Kidney (tissue), 14 donors: ENCODE results near the gene RPL39L. TPM values are rescaled to one million over a fixed set of nuclear protein-coding genes. Genes with fewer than 3 reads are reported as not detected.

Source experiments
- DNase-seq, 5 donors: peaks; one replicate each; pipeline ENCODE4 v3.0.0-alpha.2; 2013 to 2020
- FAIRE-seq: peaks from 2 replicates; lab custom pipeline; 2012; peaks lifted over from hg19 to GRCh38; lab: Jason Lieb, UNC
- H3K27ac ChIP-seq, 2 donors: one replicate each; pipeline ENCODE4 v1.7.0; 2013; ENCODE audit warnings: low read depth in 2 of 2, low read length in 2 of 2, inconsistent platforms in 1 of 2
- H3K27me3 ChIP-seq: one replicate; pipeline ENCODE4 v1.7.1; 2013; ENCODE audit warnings: low read length, inconsistent platforms; ENCODE audit not compliant: control insufficient read depth, insufficient read depth
- H3K36me3 ChIP-seq, 3 donors: one replicate each; pipeline versions ENCODE4 v1.7.0 to v1.7.1; 2013; ENCODE audit warnings: low read length in 3 of 3, control low read depth in 1 of 3, inconsistent platforms in 1 of 3; ENCODE audit not compliant: insufficient read depth in 3 of 3, control insufficient read depth in 2 of 3
- H3K4me1 ChIP-seq, 3 donors: one replicate each; pipeline versions ENCODE4 v1.7.0 to v1.7.1; 2013; ENCODE audit warnings: low read length in 3 of 3, inconsistent platforms in 1 of 3, low read depth in 1 of 3; ENCODE audit not compliant: control insufficient read depth in 2 of 3, insufficient read depth in 2 of 3
- H3K4me3 ChIP-seq, 3 donors: one replicate each; pipeline versions ENCODE4 v1.7.0 to v1.8.1; 2013; ENCODE audit warnings: low read length in 3 of 3, control low read depth in 1 of 3, inconsistent platforms in 1 of 3
- H3K9ac ChIP-seq, 3 donors: one replicate each; pipeline versions ENCODE4 v1.7.0 to v1.7.1; 2013; ENCODE audit warnings: low read length in 3 of 3, control low read depth in 1 of 3, inconsistent platforms in 1 of 3
- H3K9me3 ChIP-seq, 3 donors: one replicate each; pipeline versions ENCODE4 v1.7.0 to v1.7.1; 2013; ENCODE audit warnings: low read length in 3 of 3, control low read depth in 1 of 3, inconsistent platforms in 1 of 3; ENCODE audit not compliant: control insufficient read depth in 2 of 3, insufficient read depth in 1 of 3
- intact Hi-C: fragments of 100-400 bp; cut with DNase I; formaldehyde crosslinking; loops from one replicate; pipeline ENCODE4 v1.11.1; 2022
- polyA plus RNA-seq: library from polyadenylated mRNA; stranded (reverse); fragments of 350-450 nt; fragmentation: Illumina TruSeq; extraction: RNeasy Lipid Tissue Mini Kit (QIAGEN cat#74804); gene quantifications from one replicate; pipeline ENCODE4 v1.2.3, GENCODE V29; 2014; ENCODE audit warnings: low read depth, low replicate concordance; ENCODE audit not compliant: insufficient read depth
- total RNA-seq: library from RNA; stranded (reverse); fragmentation: NEBNext Ultra II Directional; extraction: Animal tissue kit (Norgen Biotek cat#: 25700); gene quantifications from one replicate; pipeline ENCODE4 v1.2.1, GENCODE V29; 2021
- TF ChIP-seq, protein P1 (sequence below): IDR thresholded peaks from 3 replicates; pipeline ENCODE4 v1.5.1; 2012; ENCODE audit warnings: mild to moderate bottlenecking, moderate library complexity, borderline replicate concordance; ENCODE audit not compliant: insufficient read depth; ENCODE audit errors: extremely low read depth
- donor health status: control.
- donor health status: control.
- donor health status: control.
- donor health status: control.
- donor health status: control.
- donor health status: DM: yes; HTN: yes; CAD: no.
- donor health status: Normal renal cell carcinoma (clear cell type).

Gene RPL39L
- total and polyA plus RNA-seq, 2 donors from 2014 or later, result 5.7 to 10.9 TPM

DNA sequence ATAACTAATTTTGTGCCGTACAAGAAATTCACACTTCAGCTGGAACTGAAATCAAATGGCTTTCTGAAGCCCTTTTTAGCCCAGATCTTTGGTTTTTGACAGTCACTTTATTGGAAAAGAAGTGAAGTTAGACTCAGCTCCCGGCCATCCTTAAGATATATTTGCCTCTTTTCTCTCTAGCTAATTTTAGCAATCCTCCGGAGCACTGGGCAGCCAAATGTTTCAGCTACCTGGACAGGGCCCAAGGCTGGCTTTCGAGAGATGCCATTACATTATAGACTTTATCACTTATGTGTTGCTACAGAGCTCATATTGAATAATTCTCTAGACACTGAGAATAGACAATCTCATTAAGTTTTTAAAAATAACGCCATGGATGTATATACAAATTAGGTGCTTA, 28.5 kb upstream of the RPL39L start:
- no peak for FAIRE-seq
- no peak overlapping the region for H3K4me3 ChIP-seq
- H3K4me1 ChIP-seq, result peaks cover 0 to 6% (median 0%) of the 10 kb centered on the region in 3 donors
- H3K27me3 ChIP-seq, result no peaks in the 10 kb centered on the region
- H3K27ac ChIP-seq, result no peak overlapping the region
- H3K9me3 ChIP-seq, result no peaks in the 10 kb centered on the region
- intact Hi-C loops, result loop anchor here (10.0 kb wide), 1 partner anchor 323 kb away; the partner anchor contains the start of gene ADIPOQ
- TF ChIP-seq, protein P1, sequence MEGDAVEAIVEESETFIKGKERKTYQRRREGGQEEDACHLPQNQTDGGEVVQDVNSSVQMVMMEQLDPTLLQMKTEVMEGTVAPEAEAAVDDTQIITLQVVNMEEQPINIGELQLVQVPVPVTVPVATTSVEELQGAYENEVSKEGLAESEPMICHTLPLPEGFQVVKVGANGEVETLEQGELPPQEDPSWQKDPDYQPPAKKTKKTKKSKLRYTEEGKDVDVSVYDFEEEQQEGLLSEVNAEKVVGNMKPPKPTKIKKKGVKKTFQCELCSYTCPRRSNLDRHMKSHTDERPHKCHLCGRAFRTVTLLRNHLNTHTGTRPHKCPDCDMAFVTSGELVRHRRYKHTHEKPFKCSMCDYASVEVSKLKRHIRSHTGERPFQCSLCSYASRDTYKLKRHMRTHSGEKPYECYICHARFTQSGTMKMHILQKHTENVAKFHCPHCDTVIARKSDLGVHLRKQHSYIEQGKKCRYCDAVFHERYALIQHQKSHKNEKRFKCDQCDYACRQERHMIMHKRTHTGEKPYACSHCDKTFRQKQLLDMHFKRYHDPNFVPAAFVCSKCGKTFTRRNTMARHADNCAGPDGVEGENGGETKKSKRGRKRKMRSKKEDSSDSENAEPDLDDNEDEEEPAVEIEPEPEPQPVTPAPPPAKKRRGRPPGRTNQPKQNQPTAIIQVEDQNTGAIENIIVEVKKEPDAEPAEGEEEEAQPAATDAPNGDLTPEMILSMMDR, result no peak
- no peak for DNase-seq
- H3K9ac ChIP-seq, result no peak overlapping the region
- no peaks in the 10 kb centered on the region for H3K36me3 ChIP-seq

DNA sequence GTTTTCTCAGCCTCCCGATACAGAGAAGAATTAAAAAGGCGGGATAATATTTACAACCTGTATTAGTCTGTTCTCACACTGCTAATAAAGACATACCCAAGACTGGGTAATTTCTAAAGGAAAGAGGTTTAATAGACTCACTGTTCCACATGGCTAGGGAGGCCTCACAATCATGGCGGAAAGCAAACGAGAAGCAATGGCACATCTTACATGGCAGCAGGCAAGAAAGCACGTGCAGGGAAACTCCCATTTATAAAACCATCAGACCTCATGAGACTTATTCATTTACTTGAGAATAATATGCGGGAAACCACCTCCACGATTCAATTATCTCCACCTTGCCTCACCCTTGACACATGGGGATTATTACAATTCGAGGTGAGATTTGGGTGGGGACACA, 27.5 kb upstream of the RPL39L start:
- intact Hi-C loops, result loop anchor here (10.0 kb wide), 1 partner anchor 322 kb away; the partner anchor contains the start of gene ADIPOQ
- FAIRE-seq, result no peak
- no peak overlapping the region for H3K4me3 ChIP-seq
- H3K36me3 ChIP-seq, result no peaks in the 10 kb centered on the region
- TF ChIP-seq, protein P1, result no peak
- H3K4me1 ChIP-seq, result peaks cover 0 to 6% (median 0%) of the 10 kb centered on the region in 3 donors
- H3K9me3 ChIP-seq, result no peaks in the 10 kb centered on the region
- no peak for DNase-seq
- no peak overlapping the region for H3K9ac ChIP-seq
- no peaks in the 10 kb centered on the region for H3K27me3 ChIP-seq
- no peak overlapping the region for H3K27ac ChIP-seq

DNA sequence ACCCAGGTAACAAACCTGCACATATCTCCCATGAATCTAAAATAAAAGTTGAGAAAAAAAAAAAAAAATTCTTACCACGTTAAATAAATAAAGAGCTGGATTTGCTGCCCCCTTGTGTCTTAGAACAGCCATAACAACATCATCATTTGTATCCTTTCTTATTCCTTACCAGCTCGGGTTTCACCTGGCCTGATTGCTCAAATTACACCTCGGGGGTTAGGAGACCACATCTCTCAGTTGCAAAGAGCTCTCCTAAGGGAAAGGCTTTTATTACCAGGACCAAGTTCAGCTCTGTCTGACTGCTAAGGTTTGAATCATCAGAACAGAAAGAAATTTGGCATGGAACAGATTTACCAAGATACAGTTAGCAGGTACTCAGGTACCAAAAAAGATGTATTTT, 25.8 kb upstream of the RPL39L start:
- no peak overlapping the region for H3K4me3 ChIP-seq
- peaks cover 0 to 6% (median 0%) of the 10 kb centered on the region in 3 donors for H3K4me1 ChIP-seq
- DNase-seq (peak in 4 of 5 donors; percentile 60 to 94 (median 84)), FAIRE-seq (peak; percentile 81)
- H3K27me3 ChIP-seq, result no peaks in the 10 kb centered on the region
- TF ChIP-seq, protein P1, result peak; percentile 69
- peaks cover 0 to 1% (median 0%) of the 10 kb centered on the region in 3 donors for H3K9me3 ChIP-seq
- no peak overlapping the region for H3K27ac ChIP-seq
- no peak overlapping the region for H3K9ac ChIP-seq
- intact Hi-C loops, result loop anchor here (10.0 kb wide), 1 partner anchor 320 kb away; the partner anchor contains the start of gene ADIPOQ
- no peaks in the 10 kb centered on the region for H3K36me3 ChIP-seq
